ENCODE measurements around the gene YWHAG.

DNA sequence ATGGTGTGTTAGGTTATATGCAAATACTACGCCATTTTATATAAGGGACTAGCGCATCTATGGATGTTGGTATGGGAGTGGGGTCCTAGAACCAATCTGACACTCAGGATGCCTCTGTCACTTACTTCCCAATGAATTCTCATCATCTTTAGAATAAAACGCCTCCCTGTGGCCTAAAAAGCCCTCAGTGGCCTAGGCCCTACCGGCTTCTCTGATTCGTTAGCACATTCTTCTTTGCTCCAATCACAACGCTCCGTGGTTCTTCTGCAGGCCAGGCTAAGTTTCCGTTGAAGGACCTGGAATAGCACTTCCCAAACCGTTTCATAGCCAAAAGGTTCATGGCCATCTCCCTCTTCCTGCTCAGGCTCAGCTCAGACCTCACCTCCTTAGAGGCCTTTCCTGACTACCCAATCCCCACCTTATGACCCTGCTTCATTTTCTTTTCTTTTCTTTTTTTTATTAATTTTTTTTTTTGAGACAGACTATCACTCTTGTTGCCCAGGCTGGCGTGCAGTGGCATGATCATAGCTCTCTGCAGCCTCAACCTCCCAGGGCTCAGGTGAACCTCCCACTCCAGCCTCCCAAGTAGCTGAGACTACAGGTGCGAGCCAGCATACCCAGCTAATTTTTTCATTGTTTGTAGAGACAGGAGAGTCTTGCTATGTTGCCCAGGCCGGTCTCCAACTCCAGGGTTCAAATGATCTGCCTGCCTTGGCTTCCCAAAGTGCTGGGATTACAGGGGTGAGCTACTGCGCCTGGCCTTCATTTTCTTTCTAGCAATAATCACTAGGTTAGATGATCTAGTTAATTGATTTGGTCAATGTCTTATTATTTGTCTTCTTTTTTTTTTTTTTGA lies 24.5 kb upstream of the YWHAG start:
- TF ChIP-seq, protein P1, sequence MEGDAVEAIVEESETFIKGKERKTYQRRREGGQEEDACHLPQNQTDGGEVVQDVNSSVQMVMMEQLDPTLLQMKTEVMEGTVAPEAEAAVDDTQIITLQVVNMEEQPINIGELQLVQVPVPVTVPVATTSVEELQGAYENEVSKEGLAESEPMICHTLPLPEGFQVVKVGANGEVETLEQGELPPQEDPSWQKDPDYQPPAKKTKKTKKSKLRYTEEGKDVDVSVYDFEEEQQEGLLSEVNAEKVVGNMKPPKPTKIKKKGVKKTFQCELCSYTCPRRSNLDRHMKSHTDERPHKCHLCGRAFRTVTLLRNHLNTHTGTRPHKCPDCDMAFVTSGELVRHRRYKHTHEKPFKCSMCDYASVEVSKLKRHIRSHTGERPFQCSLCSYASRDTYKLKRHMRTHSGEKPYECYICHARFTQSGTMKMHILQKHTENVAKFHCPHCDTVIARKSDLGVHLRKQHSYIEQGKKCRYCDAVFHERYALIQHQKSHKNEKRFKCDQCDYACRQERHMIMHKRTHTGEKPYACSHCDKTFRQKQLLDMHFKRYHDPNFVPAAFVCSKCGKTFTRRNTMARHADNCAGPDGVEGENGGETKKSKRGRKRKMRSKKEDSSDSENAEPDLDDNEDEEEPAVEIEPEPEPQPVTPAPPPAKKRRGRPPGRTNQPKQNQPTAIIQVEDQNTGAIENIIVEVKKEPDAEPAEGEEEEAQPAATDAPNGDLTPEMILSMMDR (optimal IDR thresholded peaks at IDR 0.05 in 1 of 3, IDR thresholded peaks at IDR 0.05 in 1 of 3, conservative IDR thresholded peaks at IDR 0.05 in 1 of 3; ENCODE audit: extremely low read depth in 1 of 3, insufficient read depth in 2 of 3, low read length in 3 of 3): no peak
- TF ChIP-seq EZH2 (IDR thresholded peaks at IDR 0.05; ENCODE audit: low read length): no peak

All from keratinocyte (primary cell).